Tibial nerve (tissue), 4 donors: ENCODE results near the gene ALDH1A3. TPM values are rescaled to one million over a fixed set of nuclear protein-coding genes. Genes with fewer than 3 reads are reported as not detected.

Source experiments
- DNase-seq, 2 donors: peaks; one replicate each; pipeline ENCODE4 v3.0.0-alpha.2; 2019; ENCODE audit warnings: low spot score in 2 of 2
- H3K27ac ChIP-seq, 4 donors: fragments of 200-600 bp; sonication (generic) in 3 of 4; one replicate each; pipeline ENCODE4 v1.5.1; 2017 to 2019; ENCODE audit warnings: mild to moderate bottlenecking in 1 of 4
- H3K27me3 ChIP-seq, 2 donors: fragments of 200-600 bp; sonication (generic) in 1 of 2; one replicate each; pipeline versions ENCODE4 v1.5.1 to v1.6.0; 2017 to 2019
- H3K36me3 ChIP-seq, 3 donors: fragments of 200-600 bp; sonication (generic); one replicate each; pipeline ENCODE4 v1.5.1; 2018 to 2019
- H3K4me1 ChIP-seq, 4 donors: fragments of 200-600 bp; sonication (generic) in 3 of 4; one replicate each; pipeline ENCODE4 v1.5.1; 2017 to 2019
- H3K4me3 ChIP-seq, 4 donors: fragments of 200-600 bp; sonication (generic) in 3 of 4; one replicate each; pipeline ENCODE4 v1.5.1; 2017 to 2019; ENCODE audit warnings: mild to moderate bottlenecking in 1 of 4, moderate library complexity in 1 of 4
- H3K9me3 ChIP-seq, 4 donors: fragments of 200-600 bp; sonication (generic) in 3 of 4; one replicate each; pipeline ENCODE4 v1.5.1; 2017 to 2019
- CTCF ChIP-seq, 5 experiments: fragments of 200-600 bp in 3 of 5; fragments of 450-650 bp in 2 of 5; sonication (generic) in 3 of 5; IDR thresholded peaks; one replicate each; pipeline ENCODE4 v1.5.1; 2016 to 2019; ENCODE audit warnings: antibody characterized with exemption in 5 of 5, mild to moderate bottlenecking in 3 of 5, moderate library complexity in 2 of 5
- EP300 ChIP-seq, 2 donors: sonication (generic); formaldehyde crosslinking; IDR thresholded peaks; one replicate each; pipeline ENCODE4 v1.6.1; 2017; ENCODE audit warnings: antibody characterized with exemption in 2 of 2, mild to moderate bottlenecking in 1 of 2
- POLR2A ChIP-seq, 2 donors: fragments of 450-650 bp; IDR thresholded peaks; one replicate each; pipeline ENCODE4 v1.6.1; 2017; ENCODE audit warnings: antibody characterized with exemption in 2 of 2, mild to moderate bottlenecking in 2 of 2, moderate library complexity in 2 of 2
- WGBS, 2 donors: methylation state at CpG; one replicate each; pipeline ENCODE4 v1.1.5; 2018; 5-methylcytosine and 5-hydroxymethylcytosine counted together
- total RNA-seq, 4 donors: library from RNA; depleted of rRNA; stranded (reverse); fragments of >200 nt; gene quantifications; one replicate each; pipeline ENCODE4 v1.1.0, GENCODE V29; 2016

Gene ALDH1A3
- total RNA-seq, 4 donors from 2014 or later, result 30.6 to 69.6 (median 36.1) TPM

DNA sequence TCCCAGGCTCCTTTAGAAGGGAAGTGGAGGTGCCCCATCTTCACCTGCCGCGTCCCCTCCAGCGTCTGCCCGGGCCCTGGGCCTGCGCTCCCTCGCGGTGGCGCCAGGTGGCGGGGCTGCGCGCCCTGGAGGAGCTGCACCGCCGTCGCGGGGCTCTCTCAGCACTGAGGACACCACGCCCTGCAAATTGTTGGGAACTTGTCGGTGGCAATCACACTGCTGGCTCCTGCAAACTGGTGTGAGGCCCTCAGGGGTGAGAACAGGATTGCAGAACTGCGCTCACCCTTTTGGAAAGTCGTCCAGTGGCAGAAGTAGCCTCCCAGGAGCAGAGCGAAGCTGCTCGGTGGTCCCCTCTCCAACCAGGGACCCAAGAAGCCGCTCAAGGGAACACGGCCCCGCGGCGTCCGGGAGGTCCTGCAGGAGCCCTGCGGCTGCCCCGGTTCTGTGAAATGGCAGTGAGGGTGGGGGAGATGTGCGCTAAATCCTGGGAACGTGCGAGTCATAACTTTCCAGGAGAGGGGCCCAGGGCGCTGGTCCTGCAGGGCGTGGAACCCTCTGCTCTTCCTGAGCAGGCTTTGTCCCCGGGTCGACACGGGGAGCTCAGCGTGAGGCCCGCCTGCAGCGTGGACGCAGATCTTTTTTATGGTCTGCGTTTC, 38.5 kb downstream of the ALDH1A3 start:
- peak overlapping the region in 2 of 4 donors; percentile 83 to 84 for H3K27ac ChIP-seq
- no peaks in the 10 kb centered on the region for H3K9me3 ChIP-seq
- H3K27me3 ChIP-seq, result peaks cover 0 to 6% of the 10 kb centered on the region in 2 donors
- TF ChIP-seq POLR2A (IDR thresholded peaks at IDR 0.05) (no peak), CTCF (IDR thresholded peaks at IDR 0.05) (peak; percentile 82 to 93 (median 92)), EP300 (IDR thresholded peaks at IDR 0.05) (peak in 1 of 2 donors; percentile 27)
- H3K4me1 ChIP-seq, result peaks cover 0 to 44% (median 9%) of the 10 kb centered on the region in 4 donors
- WGBS, 2 donors, result 2 to 3% methylated on average over 18 to 22 of the region's 42 CpGs
- peak; percentile 55 to 59 for DNase-seq
- H3K4me3 ChIP-seq, result peak overlapping the region; percentile 48 to 81 (median 71)
- H3K36me3 ChIP-seq, result peaks cover 0 to 7% (median 0%) of the 10 kb centered on the region in 3 donors

DNA sequence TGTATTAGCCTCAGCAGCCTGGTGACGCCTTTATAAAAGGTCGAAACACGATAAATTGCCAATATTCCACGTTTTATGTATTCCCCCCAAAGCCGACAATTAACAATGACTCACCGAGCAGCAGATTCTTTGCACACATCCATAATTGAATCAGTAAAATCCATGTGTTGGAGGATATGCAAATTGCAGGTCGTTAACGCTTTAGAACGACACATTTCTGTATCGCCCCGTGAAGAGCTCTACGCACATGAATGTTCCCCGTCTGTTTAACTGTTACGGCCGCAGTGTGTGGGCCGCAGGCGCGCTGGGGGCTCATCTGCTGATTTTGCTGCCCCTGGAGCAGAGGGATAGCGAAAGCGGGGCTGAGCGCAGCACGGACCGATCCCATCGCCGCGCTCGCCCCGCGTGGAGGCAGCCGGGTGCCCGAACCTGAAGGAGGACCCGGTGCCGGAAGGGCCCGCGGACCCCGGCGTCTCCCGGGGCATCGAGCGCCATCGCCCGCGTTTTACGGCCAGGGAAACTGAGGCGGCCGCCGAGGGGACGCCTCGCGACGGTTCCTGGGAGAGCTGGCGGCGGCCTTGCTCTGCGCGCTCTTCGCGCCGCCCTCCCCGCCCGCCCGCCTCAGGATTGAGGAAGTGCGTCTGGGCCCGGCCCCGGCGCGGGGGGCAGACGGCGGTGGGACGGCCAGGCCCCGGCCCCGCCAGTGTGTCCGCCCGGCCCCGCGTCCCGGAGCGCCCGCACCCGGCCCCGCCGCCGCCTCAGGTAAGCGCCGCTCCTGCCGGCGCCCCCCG, 39.3 kb downstream of the ALDH1A3 start, which contains the start of gene LRRK1:
Gene LRRK1, plus strand, starts transcription at position 668 of the 791 bp plus-strand sequence. CDS start 5,276 bp downstream, outside the sequence.
- H3K9me3 ChIP-seq, result no peaks in the 10 kb centered on the region
- WGBS, 2 donors, result 1 to 3% methylated on average over 28 to 58 of the region's 87 CpGs
- H3K36me3 ChIP-seq, result peaks cover 0 to 1% (median 0%) of the 10 kb centered on the region in 3 donors
- H3K27ac ChIP-seq, result peak within 1 kb of the TSS in 3 of 4 donors; percentile 78 to 84 (median 83)
- no peak for DNase-seq
- H3K4me3 ChIP-seq, result peak within 1 kb of the TSS; percentile 48 to 81 (median 71)
- H3K27me3 ChIP-seq, result peaks cover 0 to 6% of the 10 kb centered on the region in 2 donors
- peaks cover 0 to 44% (median 11%) of the 10 kb centered on the region in 4 donors for H3K4me1 ChIP-seq
- TF ChIP-seq EP300 (IDR thresholded peaks at IDR 0.05) (no peak), POLR2A (IDR thresholded peaks at IDR 0.05) (no peak), CTCF (IDR thresholded peaks at IDR 0.05) (peak in 2 of 5 experiments; percentile 22)

DNA sequence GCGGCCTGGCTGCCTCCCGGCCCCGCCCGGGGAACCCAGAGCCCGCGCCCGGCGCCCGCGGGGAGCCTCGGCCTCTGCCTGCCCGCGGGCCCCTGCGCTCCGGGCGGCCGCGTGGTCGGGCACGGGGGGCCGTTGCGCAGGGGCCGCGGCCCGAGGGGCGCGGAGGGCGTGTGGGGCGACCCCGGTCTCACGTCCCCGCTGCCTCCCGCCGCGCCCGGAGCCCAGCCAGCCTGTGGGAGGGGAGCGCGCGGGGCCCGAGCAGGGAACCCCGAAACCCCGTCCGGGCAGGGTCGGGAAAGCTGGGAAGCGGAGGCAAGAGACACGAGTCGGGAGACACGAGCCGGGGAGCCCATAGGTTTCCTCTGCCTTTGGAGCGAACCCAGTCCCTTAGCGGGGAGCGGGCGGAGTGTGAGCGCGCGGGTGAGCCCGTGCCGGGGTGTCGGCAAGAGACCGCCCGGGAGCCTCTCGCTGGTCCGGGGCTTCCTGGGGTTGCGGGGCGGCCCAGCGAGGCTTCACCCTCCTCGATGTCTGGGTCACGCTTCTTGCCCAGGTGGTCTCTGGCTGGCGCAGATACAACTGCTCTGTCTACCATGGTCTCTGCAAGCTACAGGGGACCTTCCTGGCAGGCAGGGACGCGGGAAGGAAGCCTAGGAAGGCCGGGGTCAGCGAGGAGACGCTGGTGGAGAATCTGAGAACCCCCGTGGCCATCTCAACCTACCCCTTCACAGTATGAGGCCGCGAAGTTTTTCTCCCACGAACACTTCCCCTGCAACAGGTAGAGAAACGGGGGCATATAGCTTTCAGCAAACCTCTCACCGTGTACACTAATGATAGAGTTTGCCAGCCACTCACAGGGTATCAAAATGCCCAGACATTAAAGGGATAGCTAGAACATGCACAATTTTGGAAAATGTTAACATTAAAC, 40.1 kb downstream of the ALDH1A3 start:
- H3K9me3 ChIP-seq, result no peaks in the 10 kb centered on the region

GRCh38 chr15:100920516-100921135, 41.0 kb downstream of the ALDH1A3 start:
- peaks cover 0 to 6% of the 10 kb centered on the region in 2 donors for H3K27me3 ChIP-seq
- H3K36me3 ChIP-seq, result no peaks in the 10 kb centered on the region
- H3K27ac ChIP-seq, result peak overlapping the region in 1 of 4 donors; percentile 10
- TF ChIP-seq CTCF (IDR thresholded peaks at IDR 0.05) (no peak), POLR2A (IDR thresholded peaks at IDR 0.05) (no peak), EP300 (IDR thresholded peaks at IDR 0.05) (no peak)
- no peak for DNase-seq
- WGBS, 2 donors, result 83 to 88% methylated on average over 8 of the region's 8 CpGs
- H3K9me3 ChIP-seq, result no peaks in the 10 kb centered on the region
- H3K4me1 ChIP-seq, result peaks cover 0 to 40% (median 11%) of the 10 kb centered on the region in 4 donors
- H3K4me3 ChIP-seq, result peak overlapping the region in 2 of 4 donors; percentile 61 to 79

More for the DNA sequence above, 40.1 kb downstream of the ALDH1A3 start:
- Histone ChIP-seq H3K27me3 (peaks cover 0 to 6% of the 10 kb centered on the region in 2 donors), H3K4me1 (peaks cover 0 to 42% (median 11%) of the 10 kb centered on the region in 4 donors), H3K4me3 (peak overlapping the region; percentile 40 to 79 (median 54)), H3K36me3 (no peaks in the 10 kb centered on the region), H3K27ac (peak overlapping the region in 3 of 4 donors; percentile 48 to 84 (median 75))
- DNase-seq, result no peak
- WGBS, 2 donors, result 7 to 11% methylated on average over 34 to 45 of the region's 80 CpGs
- TF ChIP-seq EP300 (IDR thresholded peaks at IDR 0.05) (no peak), POLR2A (IDR thresholded peaks at IDR 0.05) (no peak)
